Loucy (cell line): ENCODE measurements around the gene LYPLA2.
A peak's percentile ranks its signal among the peaks of the same experiment; 100 is the strongest.

Source experiments
- H2AFZ ChIP-seq: fragments of 200-600 bp; sonication (generic); 2 replicates; pipeline ENCODE4 v1.6.0; 2016; ENCODE audit warnings: antibody characterized with exemption, mild to moderate bottlenecking, low read length, moderate library complexity
- H3F3A ChIP-seq: fragments of 200-600 bp; 2 replicates; pipeline ENCODE4 v1.6.0; 2016; ENCODE audit warnings: antibody characterized with exemption, low read depth, mild to moderate bottlenecking
- H3K27me3 ChIP-seq: fragments of 200-600 bp; sonication (generic); 2 replicates; pipeline ENCODE4 v1.6.1; 2014; ENCODE audit warnings: low read length, mild to moderate bottlenecking; ENCODE audit not compliant: insufficient read depth, poor library complexity, severe bottlenecking
- H3K36me3 ChIP-seq: fragments of 200-600 bp; sonication (generic); 2 replicates; pipeline ENCODE4 v1.6.1; 2016; ENCODE audit warnings: low read length; ENCODE audit not compliant: insufficient read depth
- H3K4me1 ChIP-seq: fragments of 200-600 bp; sonication (generic); 2 replicates; pipeline ENCODE4 v1.5.1; 2014; ENCODE audit warnings: low read length, mild to moderate bottlenecking; ENCODE audit not compliant: insufficient read depth, poor library complexity, severe bottlenecking
- H3K4me2 ChIP-seq: fragments of 200-600 bp; sonication (generic); 2 replicates; pipeline ENCODE4 v1.6.0; 2014; ENCODE audit warnings: antibody characterized with exemption, low read length, low read depth, mild to moderate bottlenecking; ENCODE audit not compliant: poor library complexity, severe bottlenecking
- H3K4me3 ChIP-seq: fragments of 200-600 bp; sonication (generic); 2 replicates; pipeline ENCODE4 v1.5.1; 2014; ENCODE audit warnings: low read length, mild to moderate bottlenecking, mixed read lengths; ENCODE audit not compliant: poor library complexity, severe bottlenecking
- H3K79me2 ChIP-seq: fragments of 200-600 bp; sonication (generic); 2 replicates; pipeline ENCODE4 v1.6.1; 2014; ENCODE audit warnings: low read length; ENCODE audit not compliant: insufficient read depth
- H3K9ac ChIP-seq: fragments of 200-600 bp; sonication (generic); 2 replicates; pipeline ENCODE4 v1.6.0; 2014; ENCODE audit warnings: mild to moderate bottlenecking, low read depth, low read length, moderate library complexity; ENCODE audit not compliant: poor library complexity, severe bottlenecking
- H3K9me2 ChIP-seq: fragments of 200-600 bp; sonication (generic); replicated peaks from 2 replicates; pipeline ENCODE4 v1.6.1; 2016; ENCODE audit warnings: low read depth, low read length, mixed read lengths
- H3K9me3 ChIP-seq: fragments of 200-600 bp; sonication (generic); 2 replicates; pipeline ENCODE4 v1.6.1; 2014; ENCODE audit warnings: mild to moderate bottlenecking, antibody characterized with exemption, low read length, low read depth; ENCODE audit not compliant: insufficient read depth
- H4K20me1 ChIP-seq: fragments of 200-600 bp; sonication (generic); 2 replicates; pipeline ENCODE4 v1.6.0; 2014; ENCODE audit warnings: antibody characterized with exemption, low read length, mild to moderate bottlenecking; ENCODE audit not compliant: insufficient read depth, poor library complexity, severe bottlenecking
- EZH2phosphoT487 ChIP-seq: fragments of 200-600 bp; IDR thresholded peaks from 2 replicates; pipeline ENCODE4 v1.6.1; 2018; ENCODE audit warnings: antibody characterized with exemption, mild to moderate bottlenecking, moderate library complexity, borderline replicate concordance
- TF ChIP-seq, protein P1 (sequence below): fragments of 200-600 bp; sonication (generic); conservative IDR thresholded peaks from 2 replicates; pipeline ENCODE4 v1.5.1; 2014; ENCODE audit warnings: mild to moderate bottlenecking, antibody characterized with exemption, low read length

Gene LYPLA2

DNA sequence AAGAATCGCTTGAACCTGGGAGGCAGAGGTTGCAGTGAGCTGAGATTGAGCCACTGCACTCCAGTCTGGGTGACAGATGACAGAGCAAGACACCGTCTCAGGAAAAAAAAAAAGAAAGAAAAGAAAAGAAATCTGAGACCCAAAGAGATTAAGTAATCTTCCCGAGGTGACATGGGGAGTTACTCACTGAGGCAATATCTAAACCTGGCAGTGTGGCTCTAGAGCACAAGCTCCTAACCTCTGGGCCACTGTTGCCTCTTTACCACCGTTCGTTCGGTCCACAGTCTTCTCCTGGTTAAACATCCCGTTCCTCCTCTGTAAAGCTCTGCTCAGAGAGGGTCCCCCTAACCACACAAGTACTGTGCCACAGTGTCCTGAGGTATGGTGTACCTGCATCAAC lies 32.8 kb downstream of the LYPLA2 start:
- Histone ChIP-seq H3K36me3 (no peaks in the 10 kb centered on the region), H3K4me2 (peak overlapping the region; percentile 95), H3K9ac (peak overlapping the region; percentile 94), H3F3A (no peaks in the 10 kb centered on the region), H3K9me3 (no peaks in the 10 kb centered on the region), H3K4me1 (peaks cover 26% of the 10 kb centered on the region), H3K4me3 (peak overlapping the region; percentile 99), H3K79me2 (peaks cover 18% of the 10 kb centered on the region), H3K27me3 (no peaks in the 10 kb centered on the region), H2AFZ (no peak overlapping the region), H3K9me2 (no peaks in the 10 kb centered on the region), H4K20me1 (peaks cover 3% of the 10 kb centered on the region)
- no peak for TF ChIP-seq EZH2phosphoT487
- TF ChIP-seq, protein P1, sequence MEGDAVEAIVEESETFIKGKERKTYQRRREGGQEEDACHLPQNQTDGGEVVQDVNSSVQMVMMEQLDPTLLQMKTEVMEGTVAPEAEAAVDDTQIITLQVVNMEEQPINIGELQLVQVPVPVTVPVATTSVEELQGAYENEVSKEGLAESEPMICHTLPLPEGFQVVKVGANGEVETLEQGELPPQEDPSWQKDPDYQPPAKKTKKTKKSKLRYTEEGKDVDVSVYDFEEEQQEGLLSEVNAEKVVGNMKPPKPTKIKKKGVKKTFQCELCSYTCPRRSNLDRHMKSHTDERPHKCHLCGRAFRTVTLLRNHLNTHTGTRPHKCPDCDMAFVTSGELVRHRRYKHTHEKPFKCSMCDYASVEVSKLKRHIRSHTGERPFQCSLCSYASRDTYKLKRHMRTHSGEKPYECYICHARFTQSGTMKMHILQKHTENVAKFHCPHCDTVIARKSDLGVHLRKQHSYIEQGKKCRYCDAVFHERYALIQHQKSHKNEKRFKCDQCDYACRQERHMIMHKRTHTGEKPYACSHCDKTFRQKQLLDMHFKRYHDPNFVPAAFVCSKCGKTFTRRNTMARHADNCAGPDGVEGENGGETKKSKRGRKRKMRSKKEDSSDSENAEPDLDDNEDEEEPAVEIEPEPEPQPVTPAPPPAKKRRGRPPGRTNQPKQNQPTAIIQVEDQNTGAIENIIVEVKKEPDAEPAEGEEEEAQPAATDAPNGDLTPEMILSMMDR = no peak

DNA sequence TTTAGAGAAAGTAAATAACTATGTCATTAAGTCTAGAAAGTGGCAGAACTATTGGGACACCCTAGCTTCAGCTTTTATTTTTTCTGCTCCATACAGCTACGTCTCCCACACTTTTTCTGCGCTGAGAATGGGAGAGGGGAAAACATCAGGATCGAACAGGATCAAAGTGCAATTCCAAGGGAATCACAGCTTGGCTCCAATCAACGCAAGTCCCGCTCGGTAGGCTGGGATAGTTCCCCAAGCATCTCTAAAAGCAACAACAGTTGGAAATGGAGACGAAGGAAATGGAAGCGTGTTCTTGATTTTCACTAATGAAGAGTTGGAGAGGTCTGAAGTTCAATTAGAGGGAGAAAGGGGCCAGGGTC lies 33.7 kb downstream of the LYPLA2 start:
- TF ChIP-seq, protein P1 = no peak
- no peak for TF ChIP-seq EZH2phosphoT487
- H3K4me2 ChIP-seq = peak overlapping the region; percentile 95
- no peaks in the 10 kb centered on the region for H3K27me3 ChIP-seq
- no peaks in the 10 kb centered on the region for H3F3A ChIP-seq
- H3K4me1 ChIP-seq = peaks cover 26% of the 10 kb centered on the region
- H3K4me3 ChIP-seq = peak overlapping the region; percentile 99
- H2AFZ ChIP-seq = peak overlapping the region; percentile 83; the same call in 1 of the 2 replicates
- peaks cover 3% of the 10 kb centered on the region for H4K20me1 ChIP-seq
- peaks cover 18% of the 10 kb centered on the region for H3K79me2 ChIP-seq
- no peaks in the 10 kb centered on the region for H3K9me2 ChIP-seq
- H3K9ac ChIP-seq = peak overlapping the region; percentile 94
- no peaks in the 10 kb centered on the region for H3K36me3 ChIP-seq
- no peaks in the 10 kb centered on the region for H3K9me3 ChIP-seq

- H3K79me2 ChIP-seq = peaks cover 18% of the 10 kb centered on the region
- peak within 1 kb of the TSS; percentile 86 for H2AFZ ChIP-seq
- H3K9me2 ChIP-seq = no peaks in the 10 kb centered on the region
- peaks cover 26% of the 10 kb centered on the region for H3K4me1 ChIP-seq
- H3K9me3 ChIP-seq = no peaks in the 10 kb centered on the region
- H3K4me3 ChIP-seq = peak within 1 kb of the TSS; percentile 99
- H4K20me1 ChIP-seq = peaks cover 3% of the 10 kb centered on the region
- H3F3A ChIP-seq = no peaks in the 10 kb centered on the region
- H3K9ac ChIP-seq = peak within 1 kb of the TSS; percentile 94
- no peaks in the 10 kb centered on the region for H3K27me3 ChIP-seq
- H3K4me2 ChIP-seq = peak within 1 kb of the TSS; percentile 95
- no peaks in the 10 kb centered on the region for H3K36me3 ChIP-seq
- TF ChIP-seq, protein P1 = no peak
- no peak for TF ChIP-seq EZH2phosphoT487
These were observed 34.3 kb downstream of the LYPLA2 start, which contains the start of gene HMGCL for GRCh38 chr1:23825076-23825761. Gene HMGCL (minus strand): TSS chr1:23825429. CDS start chr1:23825415, 14 bp downstream.
